ENCODE results near the gene SPSB3.

GRCh38 chr16:1821861-1822611 lies 39.7 kb upstream of the SPSB3 start:
- TF ChIP-seq CTCF (IDR thresholded peaks at IDR 0.05) (no peak), POLR2A (IDR thresholded peaks at IDR 0.05) (no peak)
